Measurements from ENCODE around the gene MED22.
"Not testable (repeated sequence)": the region's sequence is repeated elsewhere in the genome, so short reads cannot be mapped to it uniquely, and the experiment has no call there.

The MED22 gene

GRCh38 chr9:133303266-133304157, 44.4 kb downstream of the MED22 start:
- FAIRE-seq: no peak

DNA sequence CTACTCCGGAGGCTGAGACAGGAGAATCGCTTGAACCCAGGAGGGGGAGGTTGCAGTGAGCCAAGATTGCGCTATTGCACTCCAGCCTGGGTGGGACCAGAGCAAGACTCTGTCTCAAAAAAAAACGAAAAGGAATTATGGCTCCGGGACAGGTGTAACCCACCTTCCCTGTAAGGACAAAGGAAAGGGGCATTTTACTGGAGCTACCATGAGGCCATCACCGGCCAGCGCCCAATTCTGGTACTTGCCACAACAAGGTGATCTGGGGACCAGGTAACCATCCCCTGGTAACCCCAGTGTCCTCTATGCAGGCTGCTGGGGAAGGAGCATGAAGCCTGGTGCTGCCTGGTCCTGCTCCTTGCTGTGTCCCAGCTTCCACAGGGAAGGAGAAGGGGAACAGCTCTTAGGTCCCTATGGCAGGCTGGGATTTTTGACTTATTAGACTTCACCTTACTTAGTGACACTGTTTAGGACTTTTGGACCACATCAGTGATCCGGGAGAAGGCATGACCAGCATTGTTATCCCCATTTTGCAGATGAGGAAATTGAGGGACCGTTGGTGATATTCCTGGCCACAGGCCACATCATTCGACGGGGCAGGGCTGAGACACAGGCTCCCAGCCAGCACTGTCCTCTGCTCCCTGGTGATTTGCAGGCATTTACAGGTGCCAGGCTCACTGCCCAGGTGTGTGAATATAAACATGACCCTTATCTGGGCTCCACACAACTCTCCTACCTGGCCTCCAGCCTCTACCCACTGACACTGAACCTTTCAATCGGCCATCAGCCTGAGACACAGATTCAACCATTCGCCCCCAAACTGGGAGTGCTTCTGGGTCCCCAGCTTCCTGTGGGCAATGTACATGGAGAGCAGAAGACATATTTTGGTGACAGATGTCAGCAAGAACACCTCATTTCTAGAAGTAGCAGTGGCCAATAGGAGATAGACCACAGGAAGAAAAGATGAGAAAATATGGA, 46.4 kb downstream of the MED22 start:
- no peak for FAIRE-seq

GRCh38 chr9:133299996-133300395, 47.9 kb downstream of the MED22 start:
- FAIRE-seq: not testable (repeated sequence)

GRCh38 chr9:133294257-133294656, 53.7 kb downstream of the MED22 start:
- FAIRE-seq: no peak

DNA sequence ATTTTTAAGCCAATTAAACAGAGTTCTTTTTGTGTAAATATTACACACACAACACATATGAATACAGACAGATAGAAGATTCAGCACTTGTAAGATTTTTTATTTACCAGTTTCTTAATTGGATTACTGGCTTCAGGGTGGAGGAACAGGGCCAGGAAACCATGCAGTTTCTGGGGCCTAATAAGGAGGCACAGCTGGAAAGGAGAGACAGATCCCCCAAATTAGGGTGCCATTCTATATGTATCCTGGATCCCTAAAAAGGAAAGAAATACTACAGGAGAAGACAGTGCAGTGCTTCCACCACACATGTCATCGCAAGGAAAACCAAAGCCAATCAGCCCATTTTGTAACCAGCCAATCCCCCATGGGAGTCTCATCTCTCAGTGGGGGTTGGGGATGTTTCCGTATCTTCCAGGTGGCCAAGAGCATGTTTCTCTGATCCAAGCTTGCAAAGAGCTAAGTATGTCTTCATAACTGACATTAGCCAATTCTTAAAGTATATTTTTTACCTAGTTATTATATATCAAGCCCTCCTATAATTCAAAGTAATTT, 57.1 kb downstream of the MED22 start:
- FAIRE-seq: no peak

All from islet of Langerhans (tissue), 1 donor.